ENCODE data around the gene TBC1D22B.

TBC1D22B gene

GRCh38 chr6:37314487-37315156, 57.0 kb downstream of the TBC1D22B start:
- Mint-ChIP-seq H3K9me3 (no peaks in the 10 kb centered on the region), H3K4me3 (no peak overlapping the region), H3K36me3 (ENCODE audit: insufficient read depth) (peaks cover 17% of the 10 kb centered on the region), H3K27me3 (no peaks in the 10 kb centered on the region), H3K27ac (ENCODE audit: low read depth) (peak overlapping the region; percentile 3), H3K4me1 (peaks cover 4% of the 10 kb centered on the region)
- ATAC-seq (replicated peaks; ENCODE audit: extremely low read depth, poor library complexity, severe bottlenecking), result no peak
- DNase-seq (ENCODE audit: low spot score in 2 of 2), result no peak

- no peak overlapping the region for H3K4me3 Mint-ChIP-seq
- ATAC-seq (replicated peaks; ENCODE audit: extremely low read depth, poor library complexity, severe bottlenecking) (no peak), DNase-seq (ENCODE audit: low spot score in 2 of 2) (no peak)
- peaks cover 4% of the 10 kb centered on the region for H3K4me1 Mint-ChIP-seq
- H3K36me3 Mint-ChIP-seq (ENCODE audit: insufficient read depth), result peaks cover 20% of the 10 kb centered on the region
- H3K27ac Mint-ChIP-seq (ENCODE audit: low read depth), result peak overlapping the region; percentile 3
- no peaks in the 10 kb centered on the region for H3K27me3 Mint-ChIP-seq
- no peaks in the 10 kb centered on the region for H3K9me3 Mint-ChIP-seq
These were observed 57.6 kb downstream of the TBC1D22B start for GRCh38 chr6:37315157-37315515.

GRCh38 chr6:37316071-37316470, 58.5 kb downstream of the TBC1D22B start:
- no peak for ATAC-seq (replicated peaks; ENCODE audit: extremely low read depth, poor library complexity, severe bottlenecking)
- Mint-ChIP-seq H3K9me3 (no peaks in the 10 kb centered on the region), H3K4me3 (no peak overlapping the region), H3K4me1 (peaks cover 4% of the 10 kb centered on the region), H3K36me3 (ENCODE audit: insufficient read depth) (peaks cover 20% of the 10 kb centered on the region), H3K27me3 (no peaks in the 10 kb centered on the region), H3K27ac (ENCODE audit: low read depth) (no peak overlapping the region)
- DNase-seq (ENCODE audit: low spot score in 2 of 2), result no peak

- peaks cover 19% of the 10 kb centered on the region for H3K36me3 Mint-ChIP-seq (ENCODE audit: insufficient read depth)
- ATAC-seq (replicated peaks; ENCODE audit: extremely low read depth, poor library complexity, severe bottlenecking) (no peak), DNase-seq (ENCODE audit: low spot score in 2 of 2) (no peak)
- no peak overlapping the region for H3K4me3 Mint-ChIP-seq
- peaks cover 4% of the 10 kb centered on the region for H3K4me1 Mint-ChIP-seq
- H3K9me3 Mint-ChIP-seq, result no peaks in the 10 kb centered on the region
- H3K27me3 Mint-ChIP-seq, result no peaks in the 10 kb centered on the region
- no peak overlapping the region for H3K27ac Mint-ChIP-seq (ENCODE audit: low read depth)
These were observed 59.9 kb downstream of the TBC1D22B start for GRCh38 chr6:37317312-37318038.

- H3K4me3 Mint-ChIP-seq, result no peak overlapping the region
These were observed 61.6 kb downstream of the TBC1D22B start for GRCh38 chr6:37319156-37319555.

GRCh38 chr6:37319856-37320480, 62.4 kb downstream of the TBC1D22B start:
- no peaks in the 10 kb centered on the region for H3K9me3 Mint-ChIP-seq
- ATAC-seq (replicated peaks; ENCODE audit: extremely low read depth, poor library complexity, severe bottlenecking) (no peak), DNase-seq (ENCODE audit: low spot score in 2 of 2) (no peak)
- H3K27me3 Mint-ChIP-seq, result no peaks in the 10 kb centered on the region
- no peak overlapping the region for H3K27ac Mint-ChIP-seq (ENCODE audit: low read depth)
- H3K4me3 Mint-ChIP-seq, result no peak overlapping the region
- peaks cover 7% of the 10 kb centered on the region for H3K36me3 Mint-ChIP-seq (ENCODE audit: insufficient read depth)
- peaks cover under 1% of the 10 kb centered on the region for H3K4me1 Mint-ChIP-seq

More at GRCh38 chr6:37319156-37319555, 61.6 kb downstream of the TBC1D22B start:
- no peak for DNase-seq (ENCODE audit: low spot score in 2 of 2)
- Mint-ChIP-seq H3K9me3 (no peaks in the 10 kb centered on the region), H3K27ac (ENCODE audit: low read depth) (no peak overlapping the region), H3K36me3 (ENCODE audit: insufficient read depth) (peaks cover 10% of the 10 kb centered on the region), H3K27me3 (no peaks in the 10 kb centered on the region), H3K4me1 (peaks cover 4% of the 10 kb centered on the region)
- no peak for ATAC-seq (replicated peaks; ENCODE audit: extremely low read depth, poor library complexity, severe bottlenecking)

- DNase-seq (ENCODE audit: low spot score in 2 of 2) (no peak), ATAC-seq (replicated peaks; ENCODE audit: extremely low read depth, poor library complexity, severe bottlenecking) (no peak)
- Mint-ChIP-seq H3K9me3 (no peaks in the 10 kb centered on the region), H3K27ac (ENCODE audit: low read depth) (no peak overlapping the region), H3K4me1 (no peaks in the 10 kb centered on the region), H3K27me3 (no peaks in the 10 kb centered on the region), H3K36me3 (ENCODE audit: insufficient read depth) (peaks cover 8% of the 10 kb centered on the region), H3K4me3 (no peak overlapping the region)
These were observed 63.1 kb downstream of the TBC1D22B start for GRCh38 chr6:37320646-37321045.

GRCh38 chr6:37321101-37321500, 63.5 kb downstream of the TBC1D22B start:
- Mint-ChIP-seq H3K27me3 (no peaks in the 10 kb centered on the region), H3K9me3 (no peaks in the 10 kb centered on the region), H3K4me3 (no peak overlapping the region), H3K27ac (ENCODE audit: low read depth) (peak overlapping the region; percentile 11), H3K36me3 (ENCODE audit: insufficient read depth) (peaks cover 10% of the 10 kb centered on the region), H3K4me1 (no peaks in the 10 kb centered on the region)
- no peak for DNase-seq (ENCODE audit: low spot score in 2 of 2)
- no peak for ATAC-seq (replicated peaks; ENCODE audit: extremely low read depth, poor library complexity, severe bottlenecking)

GRCh38 chr6:37321516-37322415, 64.2 kb downstream of the TBC1D22B start:
- Mint-ChIP-seq H3K36me3 (ENCODE audit: insufficient read depth) (peaks cover 10% of the 10 kb centered on the region), H3K4me1 (no peaks in the 10 kb centered on the region), H3K4me3 (no peak overlapping the region), H3K9me3 (no peaks in the 10 kb centered on the region), H3K27me3 (no peaks in the 10 kb centered on the region), H3K27ac (ENCODE audit: low read depth) (peak overlapping the region; percentile 11)
- no peak for ATAC-seq (replicated peaks; ENCODE audit: extremely low read depth, poor library complexity, severe bottlenecking)
- DNase-seq (ENCODE audit: low spot score in 2 of 2), result no peak

- peaks cover 10% of the 10 kb centered on the region for H3K36me3 Mint-ChIP-seq (ENCODE audit: insufficient read depth)
- ATAC-seq (replicated peaks; ENCODE audit: extremely low read depth, poor library complexity, severe bottlenecking) (no peak), DNase-seq (ENCODE audit: low spot score in 2 of 2) (no peak)
- H3K27me3 Mint-ChIP-seq, result no peaks in the 10 kb centered on the region
- H3K27ac Mint-ChIP-seq (ENCODE audit: low read depth), result no peak overlapping the region
- H3K4me1 Mint-ChIP-seq, result no peaks in the 10 kb centered on the region
- H3K9me3 Mint-ChIP-seq, result no peaks in the 10 kb centered on the region
- no peak overlapping the region for H3K4me3 Mint-ChIP-seq
These were observed 66.0 kb downstream of the TBC1D22B start for GRCh38 chr6:37323580-37323979.

- H3K27me3 Mint-ChIP-seq, result no peaks in the 10 kb centered on the region
- no peak overlapping the region for H3K4me3 Mint-ChIP-seq
- ATAC-seq (replicated peaks; ENCODE audit: extremely low read depth, poor library complexity, severe bottlenecking), result no peak
- H3K4me1 Mint-ChIP-seq, result no peaks in the 10 kb centered on the region
- DNase-seq (ENCODE audit: low spot score in 2 of 2), result no peak
- H3K36me3 Mint-ChIP-seq (ENCODE audit: insufficient read depth), result peaks cover 10% of the 10 kb centered on the region
- H3K27ac Mint-ChIP-seq (ENCODE audit: low read depth), result no peak overlapping the region
- no peaks in the 10 kb centered on the region for H3K9me3 Mint-ChIP-seq
These were observed 66.8 kb downstream of the TBC1D22B start for GRCh38 chr6:37324131-37325033.

All from central memory CD8-positive, alpha-beta T cell (primary cell).